GM23338 (cell line): ENCODE measurements around the gene MYT1. TPM values are rescaled to one million over a fixed set of nuclear protein-coding genes. Genes with fewer than 3 reads are reported as not detected.
A peak's percentile ranks its signal among the peaks of the same experiment; 100 is the strongest.

Experiments used
- ATAC-seq: fragments of 200-7000 bp; cut with Tn5 transposase; 3 replicates; pipeline ENCODE4 v1.9.1; 2020
- DNase-seq: peaks from one replicate; pipeline ENCODE4 v3.0.0-alpha.2; 2015; ENCODE audit warnings: low spot score
- H2AFZ ChIP-seq: fragments of 200-600 bp; sonication (generic); 2 replicates; pipeline ENCODE4 v1.8.0; 2016; ENCODE audit warnings: antibody characterized with exemption, mild to moderate bottlenecking, moderate library complexity
- H3F3A ChIP-seq: fragments of 200-600 bp; sonication (generic); replicated peaks from 2 replicates; pipeline ENCODE4 v1.8.0; 2017; ENCODE audit warnings: antibody characterized with exemption, mixed run types, low read depth
- H3K27ac ChIP-seq: fragments of 200-600 bp; sonication (generic); 2 replicates; pipeline ENCODE4 v1.6.1; 2016; ENCODE audit warnings: low read depth
- H3K27me3 ChIP-seq: fragments of 200-600 bp; sonication (generic); 2 replicates; pipeline ENCODE4 v1.8.0; 2016; ENCODE audit warnings: mild to moderate bottlenecking, mixed run types, moderate library complexity; ENCODE audit not compliant: insufficient read depth
- H3K36me3 ChIP-seq: fragments of 200-600 bp; sonication (generic); 2 replicates; pipeline ENCODE4 v1.8.0; 2016; ENCODE audit warnings: mild to moderate bottlenecking; ENCODE audit not compliant: insufficient read depth
- H3K4me1 ChIP-seq: fragments of 200-600 bp; sonication (generic); 2 replicates; pipeline ENCODE4 v1.8.0; 2016; ENCODE audit warnings: mild to moderate bottlenecking, moderate library complexity; ENCODE audit not compliant: insufficient read depth
- H3K4me2 ChIP-seq: fragments of 200-600 bp; sonication (generic); 2 replicates; pipeline ENCODE4 v1.7.1; 2017; ENCODE audit warnings: mixed run types
- H3K4me3 ChIP-seq: fragments of 200-600 bp; sonication (generic); 2 replicates; pipeline ENCODE4 v1.6.1; 2016; ENCODE audit warnings: mixed run types
- H3K79me2 ChIP-seq: fragments of 200-600 bp; sonication (generic); replicated peaks from 2 replicates; pipeline ENCODE4 v1.8.0; 2017; ENCODE audit warnings: mild to moderate bottlenecking; ENCODE audit not compliant: insufficient read depth
- H3K9me2 ChIP-seq: fragments of 200-600 bp; sonication (generic); 2 replicates; pipeline ENCODE4 v1.8.0; 2017; ENCODE audit not compliant: insufficient read depth
- H4K20me1 ChIP-seq: fragments of 200-600 bp; sonication (generic); replicated peaks from 2 replicates; pipeline ENCODE4 v1.8.0; 2017; ENCODE audit warnings: mild to moderate bottlenecking; ENCODE audit not compliant: insufficient read depth
- H3K27ac Mint-ChIP-seq: 2 replicates; pipeline ENCODE4 v1.8.0; 2020; ENCODE audit warnings: inconsistent platforms, mild to moderate bottlenecking, moderate library complexity, mixed read lengths
- H3K27me3 Mint-ChIP-seq: 3 replicates; pipeline ENCODE4 v1.8.0; 2022; ENCODE audit warnings: low read depth, mild to moderate bottlenecking, moderate library complexity, mixed read lengths, inconsistent platforms; ENCODE audit not compliant: insufficient read depth, poor library complexity
- H3K36me3 Mint-ChIP-seq: 3 replicates; pipeline ENCODE4 v1.8.0; 2021; ENCODE audit warnings: low read depth, mild to moderate bottlenecking, inconsistent platforms, moderate library complexity, mixed read lengths
- H3K4me1 Mint-ChIP-seq: 3 replicates; pipeline ENCODE4 v1.8.0; 2020; ENCODE audit warnings: mild to moderate bottlenecking, inconsistent platforms, mixed read lengths
- H3K4me3 Mint-ChIP-seq: 3 replicates; pipeline ENCODE4 v1.8.0; 2021; ENCODE audit warnings: moderate library complexity, mild to moderate bottlenecking, inconsistent platforms, mixed read lengths
- H3K9me3 Mint-ChIP-seq: 3 replicates; pipeline ENCODE4 v1.8.0; 2020; ENCODE audit warnings: moderate library complexity, mild to moderate bottlenecking, inconsistent platforms, mixed read lengths
- EZH2phosphoT487 ChIP-seq: fragments of 200-600 bp; sonication (generic); IDR thresholded peaks from one replicate; pipeline ENCODE4 v1.8.1; 2018; ENCODE audit warnings: antibody characterized with exemption; ENCODE audit not compliant: unreplicated experiment
- JUNB ChIP-seq: IDR thresholded peaks from one replicate; pipeline ENCODE4 v1.6.1; 2016; ENCODE audit warnings: antibody characterized with exemption; ENCODE audit not compliant: unreplicated experiment
- NANOG ChIP-seq: IDR thresholded peaks from 2 replicates; pipeline ENCODE4 v1.6.1; 2016; ENCODE audit warnings: antibody characterized with exemption, borderline replicate concordance
- POLR2AphosphoS5 ChIP-seq: IDR thresholded peaks from 2 replicates; pipeline ENCODE4 v1.6.1; 2016; ENCODE audit warnings: antibody characterized with exemption, low read depth
- STAT1 ChIP-seq: IDR thresholded peaks from one replicate; pipeline ENCODE4 v1.6.1; 2016; ENCODE audit warnings: antibody characterized with exemption; ENCODE audit not compliant: unreplicated experiment
- ZNF114 ChIP-seq: fragments of 250-450 bp; sonication (Bioruptor Pico); IDR thresholded peaks from 2 replicates; pipeline ENCODE4 v1.5.0; 2020; ENCODE audit warnings: mild to moderate bottlenecking, moderate library complexity
- polyA plus RNA-seq: library from polyadenylated mRNA; unstranded; fragments of >200 nt; fragmentation: Nextera tagmentation; extraction: Ambion mirVana; gene quantifications from 2 replicates; pipeline ENCODE4 v1.2.1, GENCODE V29; 2016
- total RNA-seq: library from RNA; depleted of rRNA; stranded (reverse); fragments of >200 nt; shearing (Covaris generic); gene quantifications from 2 replicates; pipeline ENCODE4 v1.2.3, GENCODE V29; 2014
- TF ChIP-seq, protein P1 (sequence below): IDR thresholded peaks from 2 replicates; pipeline ENCODE4 v1.6.1; 2016; ENCODE audit warnings: antibody characterized with exemption
- TF ChIP-seq, protein P2 (sequence below), 2 experiments: fragments of 200-600 bp in 1 of 2; sonication (generic) in 1 of 2; conservative IDR thresholded peaks; 2 replicates each; pipeline versions ENCODE4 v1.5.1 to v1.6.1; 2016 to 2017; ENCODE audit warnings: antibody characterized with exemption in 2 of 2, low read depth in 2 of 2, mild to moderate bottlenecking in 2 of 2, moderate library complexity in 1 of 2
- TF ChIP-seq, protein P3 (sequence below): IDR thresholded peaks from one replicate; pipeline ENCODE4 v1.6.1; 2018; ENCODE audit warnings: antibody characterized with exemption; ENCODE audit not compliant: unreplicated experiment

Gene MYT1
- total and polyA plus RNA-seq, 2 experiments from 2014 or later = 0.83 to 1.6 TPM

DNA sequence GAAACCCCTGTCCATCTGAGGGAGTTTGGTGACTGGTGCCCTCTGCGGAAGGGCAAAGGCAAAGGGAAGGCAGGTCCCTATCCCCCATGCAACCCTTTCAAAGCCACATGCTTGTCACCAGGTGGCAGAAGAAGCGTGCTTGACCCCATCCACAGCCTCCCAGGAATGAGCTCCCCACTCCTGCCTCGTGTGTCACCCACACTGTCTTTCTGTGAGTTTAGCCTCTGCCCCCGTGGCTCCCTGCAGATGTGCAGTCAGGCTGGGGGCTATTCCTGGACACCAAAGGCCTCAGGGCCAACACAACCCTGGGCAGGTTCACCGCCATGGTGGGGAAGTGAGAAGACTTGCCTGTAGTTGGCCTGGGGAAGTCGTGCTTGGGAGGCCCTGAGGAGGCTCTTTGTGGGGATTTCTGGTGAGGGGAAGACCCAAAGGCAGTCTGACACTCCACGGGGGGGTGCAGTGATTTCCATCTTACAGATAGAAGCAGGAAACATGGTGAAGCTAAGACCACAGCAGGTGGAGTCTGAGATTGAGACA lies 74.7 kb downstream of the MYT1 start:
- TF ChIP-seq, protein P1, sequence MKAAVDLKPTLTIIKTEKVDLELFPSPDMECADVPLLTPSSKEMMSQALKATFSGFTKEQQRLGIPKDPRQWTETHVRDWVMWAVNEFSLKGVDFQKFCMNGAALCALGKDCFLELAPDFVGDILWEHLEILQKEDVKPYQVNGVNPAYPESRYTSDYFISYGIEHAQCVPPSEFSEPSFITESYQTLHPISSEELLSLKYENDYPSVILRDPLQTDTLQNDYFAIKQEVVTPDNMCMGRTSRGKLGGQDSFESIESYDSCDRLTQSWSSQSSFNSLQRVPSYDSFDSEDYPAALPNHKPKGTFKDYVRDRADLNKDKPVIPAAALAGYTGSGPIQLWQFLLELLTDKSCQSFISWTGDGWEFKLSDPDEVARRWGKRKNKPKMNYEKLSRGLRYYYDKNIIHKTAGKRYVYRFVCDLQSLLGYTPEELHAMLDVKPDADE = no peak
- TF ChIP-seq, protein P2, sequence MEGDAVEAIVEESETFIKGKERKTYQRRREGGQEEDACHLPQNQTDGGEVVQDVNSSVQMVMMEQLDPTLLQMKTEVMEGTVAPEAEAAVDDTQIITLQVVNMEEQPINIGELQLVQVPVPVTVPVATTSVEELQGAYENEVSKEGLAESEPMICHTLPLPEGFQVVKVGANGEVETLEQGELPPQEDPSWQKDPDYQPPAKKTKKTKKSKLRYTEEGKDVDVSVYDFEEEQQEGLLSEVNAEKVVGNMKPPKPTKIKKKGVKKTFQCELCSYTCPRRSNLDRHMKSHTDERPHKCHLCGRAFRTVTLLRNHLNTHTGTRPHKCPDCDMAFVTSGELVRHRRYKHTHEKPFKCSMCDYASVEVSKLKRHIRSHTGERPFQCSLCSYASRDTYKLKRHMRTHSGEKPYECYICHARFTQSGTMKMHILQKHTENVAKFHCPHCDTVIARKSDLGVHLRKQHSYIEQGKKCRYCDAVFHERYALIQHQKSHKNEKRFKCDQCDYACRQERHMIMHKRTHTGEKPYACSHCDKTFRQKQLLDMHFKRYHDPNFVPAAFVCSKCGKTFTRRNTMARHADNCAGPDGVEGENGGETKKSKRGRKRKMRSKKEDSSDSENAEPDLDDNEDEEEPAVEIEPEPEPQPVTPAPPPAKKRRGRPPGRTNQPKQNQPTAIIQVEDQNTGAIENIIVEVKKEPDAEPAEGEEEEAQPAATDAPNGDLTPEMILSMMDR (conservative IDR thresholded peaks at IDR 0.05; ENCODE audit: low read depth in 2 of 2) = peak in 1 of 2 experiments; percentile 32; a peak in 2 of 4 replicates
- ATAC-seq = no peak

DNA sequence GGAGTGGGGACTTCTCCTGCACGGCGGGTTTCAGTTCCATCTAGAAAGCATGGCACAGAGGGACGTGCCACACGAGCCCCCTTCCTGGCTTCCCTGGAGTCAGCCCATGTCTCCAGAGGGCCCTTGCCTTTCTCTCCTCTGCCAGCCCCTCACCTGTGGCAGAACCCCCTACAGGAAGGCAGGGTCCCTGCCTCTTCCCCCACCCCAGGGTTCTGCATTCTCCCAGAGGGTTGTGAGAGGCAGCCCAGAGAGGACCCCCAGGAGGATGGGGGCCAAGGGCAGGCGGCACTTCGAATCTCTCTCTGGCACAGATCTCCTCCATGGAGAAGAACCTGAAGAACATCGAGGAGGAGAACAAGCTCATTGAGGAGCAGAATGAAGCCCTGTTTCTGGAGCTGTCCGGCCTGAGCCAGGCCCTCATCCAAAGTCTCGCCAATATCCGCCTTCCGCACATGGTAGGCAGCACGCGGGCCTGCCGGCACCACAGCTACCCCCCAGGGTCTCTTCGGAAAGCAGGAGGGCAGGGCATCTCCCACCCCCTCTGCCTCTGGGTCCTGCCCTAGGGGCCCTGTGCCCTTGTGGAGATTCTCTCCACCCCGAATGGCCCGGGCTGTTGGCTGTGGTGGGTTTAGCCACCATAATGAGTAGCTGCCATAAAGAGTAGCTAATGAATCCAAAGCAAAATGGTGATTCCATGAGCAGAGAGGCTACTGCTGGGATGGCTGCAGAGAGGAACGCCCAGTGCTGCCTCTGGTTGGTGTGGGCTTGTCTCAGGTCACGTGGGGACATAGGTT lies 75.4 kb downstream of the MYT1 start:
- peaks cover 12% of the 10 kb centered on the region for H3K27me3 Mint-ChIP-seq
- Histone ChIP-seq H3K36me3 (no peaks in the 10 kb centered on the region), H4K20me1 (no peaks in the 10 kb centered on the region), H3K4me2 (no peak overlapping the region), H3K9me2 (no peaks in the 10 kb centered on the region), H3K79me2 (no peaks in the 10 kb centered on the region), H3F3A (no peaks in the 10 kb centered on the region), H2AFZ (no peak overlapping the region), H3K27ac (no peak overlapping the region), H3K4me3 (no peak overlapping the region), H3K4me1 (no peaks in the 10 kb centered on the region), H3K27me3 (no peaks in the 10 kb centered on the region)
- H3K27ac Mint-ChIP-seq = no peak overlapping the region
- ATAC-seq = no peak
- no peak for DNase-seq
- H3K4me3 Mint-ChIP-seq = no peak overlapping the region
- H3K9me3 Mint-ChIP-seq = peaks cover 23% of the 10 kb centered on the region
- H3K4me1 Mint-ChIP-seq = no peaks in the 10 kb centered on the region
- H3K36me3 Mint-ChIP-seq = peaks cover 11% of the 10 kb centered on the region
- TF ChIP-seq EZH2phosphoT487 (no peak), STAT1 (no peak), ZNF114 (no peak), JUNB (no peak), POLR2AphosphoS5 (no peak), NANOG (no peak)
- TF ChIP-seq, protein P1 = no peak
- TF ChIP-seq, protein P3, sequence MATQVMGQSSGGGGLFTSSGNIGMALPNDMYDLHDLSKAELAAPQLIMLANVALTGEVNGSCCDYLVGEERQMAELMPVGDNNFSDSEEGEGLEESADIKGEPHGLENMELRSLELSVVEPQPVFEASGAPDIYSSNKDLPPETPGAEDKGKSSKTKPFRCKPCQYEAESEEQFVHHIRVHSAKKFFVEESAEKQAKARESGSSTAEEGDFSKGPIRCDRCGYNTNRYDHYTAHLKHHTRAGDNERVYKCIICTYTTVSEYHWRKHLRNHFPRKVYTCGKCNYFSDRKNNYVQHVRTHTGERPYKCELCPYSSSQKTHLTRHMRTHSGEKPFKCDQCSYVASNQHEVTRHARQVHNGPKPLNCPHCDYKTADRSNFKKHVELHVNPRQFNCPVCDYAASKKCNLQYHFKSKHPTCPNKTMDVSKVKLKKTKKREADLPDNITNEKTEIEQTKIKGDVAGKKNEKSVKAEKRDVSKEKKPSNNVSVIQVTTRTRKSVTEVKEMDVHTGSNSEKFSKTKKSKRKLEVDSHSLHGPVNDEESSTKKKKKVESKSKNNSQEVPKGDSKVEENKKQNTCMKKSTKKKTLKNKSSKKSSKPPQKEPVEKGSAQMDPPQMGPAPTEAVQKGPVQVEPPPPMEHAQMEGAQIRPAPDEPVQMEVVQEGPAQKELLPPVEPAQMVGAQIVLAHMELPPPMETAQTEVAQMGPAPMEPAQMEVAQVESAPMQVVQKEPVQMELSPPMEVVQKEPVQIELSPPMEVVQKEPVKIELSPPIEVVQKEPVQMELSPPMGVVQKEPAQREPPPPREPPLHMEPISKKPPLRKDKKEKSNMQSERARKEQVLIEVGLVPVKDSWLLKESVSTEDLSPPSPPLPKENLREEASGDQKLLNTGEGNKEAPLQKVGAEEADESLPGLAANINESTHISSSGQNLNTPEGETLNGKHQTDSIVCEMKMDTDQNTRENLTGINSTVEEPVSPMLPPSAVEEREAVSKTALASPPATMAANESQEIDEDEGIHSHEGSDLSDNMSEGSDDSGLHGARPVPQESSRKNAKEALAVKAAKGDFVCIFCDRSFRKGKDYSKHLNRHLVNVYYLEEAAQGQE = no peak

More for the DNA sequence above, 74.7 kb downstream of the MYT1 start:
- H3K27me3 Mint-ChIP-seq = peaks cover 8% of the 10 kb centered on the region
- H3K4me3 Mint-ChIP-seq = no peak overlapping the region
- no peaks in the 10 kb centered on the region for H3K9me2 ChIP-seq
- no peak overlapping the region for H2AFZ ChIP-seq
- H3K27ac Mint-ChIP-seq = no peak overlapping the region
- H3K36me3 ChIP-seq = no peaks in the 10 kb centered on the region
- peaks cover 14% of the 10 kb centered on the region for H3K36me3 Mint-ChIP-seq
- no peaks in the 10 kb centered on the region for H4K20me1 ChIP-seq
- H3F3A ChIP-seq = no peaks in the 10 kb centered on the region
- no peaks in the 10 kb centered on the region for H3K27me3 ChIP-seq
- no peaks in the 10 kb centered on the region for H3K79me2 ChIP-seq
- DNase-seq = no peak
- H3K9me3 Mint-ChIP-seq = peaks cover 28% of the 10 kb centered on the region
- no peaks in the 10 kb centered on the region for H3K4me1 Mint-ChIP-seq
- no peak overlapping the region for H3K4me2 ChIP-seq
- H3K4me1 ChIP-seq = no peaks in the 10 kb centered on the region
- no peak overlapping the region for H3K27ac ChIP-seq
- no peak overlapping the region for H3K4me3 ChIP-seq
